ENCODE results near the gene YTHDC1. TPM values are rescaled to one million over a fixed set of nuclear protein-coding genes. Genes with fewer than 3 reads are reported as not detected.

Gene YTHDC1
- polyA plus RNA-seq, 1 of the 3 experiments (the other 2 are of a cell fraction), result 31.3 TPM

- Histone ChIP-seq H3K4me2 (no peak overlapping the region), H3K9me2 (no peaks in the 10 kb centered on the region), H2AFZ (ENCODE audit: low read depth) (no peak overlapping the region), H3K36me3 (replicated peaks in 1 of 2; ENCODE audit: control insufficient read depth in 1 of 2, insufficient read depth in 2 of 2, low read length in 1 of 2) (peaks cover 0 to 5% of the 10 kb centered on the region in 2 experiments), H4K20me1 (ENCODE audit: insufficient read depth) (peaks cover 76% of the 10 kb centered on the region), H3K79me2 (ENCODE audit: insufficient read depth) (peaks cover 84% of the 10 kb centered on the region), H3K4me1 (ENCODE audit: control insufficient read depth in 1 of 2, insufficient read depth in 2 of 2, low read depth in 1 of 2, low read length in 1 of 2) (peaks cover 0 to 8% of the 10 kb centered on the region in 2 experiments; a peak in 2 of 4 replicates), H3K9me3 (no peaks in the 10 kb centered on the region), H3K9ac (no peak overlapping the region), H3K27me3 (ENCODE audit: insufficient read depth) (no peaks in the 10 kb centered on the region), H3K4me3 (ENCODE audit: low read depth in 2 of 2, low read length in 1 of 2) (no peak overlapping the region), H3F3A (replicated peaks; ENCODE audit: insufficient read depth) (peaks cover 6% of the 10 kb centered on the region), H3K27ac (ENCODE audit: low read depth in 2 of 2, low read length in 1 of 2) (no peak overlapping the region)
- DNase-seq, result no peak
- WGBS (ENCODE audit: low lambda C conversion rate), result 76% methylated on average over 3 of the region's 3 CpGs
- ChIA-PET CTCF (interaction anchor here (1.4 kb wide), 1 partner anchor 74 kb away, joined by 3 read pairs; no protein-coding TSS in a partner anchor), POLR2A (no interaction called here)
- TF ChIP-seq GATA2 (CRISPR knock-in tag; IDR thresholded peaks at IDR 0.05) (no peak), YY1 (IDR thresholded peaks at IDR 0.05; ENCODE audit: low read depth) (no peak), MXI1 (IDR thresholded peaks at IDR 0.05; ENCODE audit: low read depth, low read length) (no peak), USF2 (IDR thresholded peaks at IDR 0.05; ENCODE audit: borderline replicate concordance, low read depth, low read length) (no peak), FOXM1 (IDR thresholded peaks at IDR 0.05; ENCODE audit: low read depth) (no peak), TEAD4 (IDR thresholded peaks at IDR 0.05; ENCODE audit: borderline replicate concordance, insufficient read depth) (no peak), ZBTB33 (IDR thresholded peaks at IDR 0.05; ENCODE audit: borderline replicate concordance, low read depth) (no peak), REST (IDR thresholded peaks at IDR 0.05; ENCODE audit: low read depth, low read length) (no peak), FOSL2 (IDR thresholded peaks at IDR 0.05; ENCODE audit: borderline replicate concordance, low read depth) (no peak), POLR2AphosphoS5 (IDR thresholded peaks at IDR 0.05; ENCODE audit: low read depth, low read length) (no peak), USF1 (IDR thresholded peaks at IDR 0.05; ENCODE audit: borderline replicate concordance, low read depth) (no peak), MAX (IDR thresholded peaks at IDR 0.05; ENCODE audit: low read depth) (no peak), SIN3A (IDR thresholded peaks at IDR 0.05; ENCODE audit: borderline replicate concordance, low read depth, low read length) (no peak)
These were observed 3.4 kb downstream of the YTHDC1 start for GRCh38 chr4:68346461-68346860.

Data from SK-N-SH (cell line).